HepG2 (cell line): ENCODE results near the gene FAM229B. TPM values are rescaled to one million over a fixed set of nuclear protein-coding genes. Genes with fewer than 3 reads are reported as not detected.
A peak's percentile ranks its signal among the peaks of the same experiment; 100 is the strongest.

Experiments used
- CERS6 ChIP-seq: sonication (generic); formaldehyde crosslinking; IDR thresholded peaks from 2 replicates; pipeline ENCODE4 v1.5.0; 2020; ENCODE audit warnings: missing genetic modification reagents
- CHD2 ChIP-seq: IDR thresholded peaks from 2 replicates; pipeline ENCODE4 v1.6.1; 2011; ENCODE audit warnings: low read depth, low read length, improper control_type of control experiment
- CREBL2 ChIP-seq: sonication (generic); formaldehyde crosslinking; IDR thresholded peaks from 2 replicates; pipeline ENCODE4 v1.8.1; 2023; ENCODE audit warnings: missing genetic modification reagents, mild to moderate bottlenecking, borderline replicate concordance
- EHMT2 ChIP-seq: fragments of 200-600 bp; sonication (generic); IDR thresholded peaks from 2 replicates; pipeline ENCODE4 v1.7.0; 2017; ENCODE audit warnings: antibody characterized with exemption, low read depth, low read length, borderline replicate concordance
- ESRRA ChIP-seq: sonication (generic); formaldehyde crosslinking; IDR thresholded peaks from 2 replicates; pipeline ENCODE4 v1.5.1; 2020; ENCODE audit warnings: mild to moderate bottlenecking, low read depth, missing genetic modification reagents
- HOXD1 ChIP-seq: sonication (generic); formaldehyde crosslinking; IDR thresholded peaks from 2 replicates; pipeline ENCODE4 v1.5.0; 2020; ENCODE audit warnings: missing genetic modification reagents
- KAT8 ChIP-seq: IDR thresholded peaks from 2 replicates; pipeline ENCODE4 v1.6.1; 2016; ENCODE audit warnings: missing genetic modification reagents, missing compliant biosample characterization
- MAX ChIP-seq: IDR thresholded peaks from 2 replicates; pipeline ENCODE4 v1.6.1; 2012; ENCODE audit warnings: inconsistent platforms
- SIN3A ChIP-seq: IDR thresholded peaks from 2 replicates; pipeline ENCODE4 v1.6.1; 2011; ENCODE audit warnings: low read depth, mild to moderate bottlenecking, control low read depth, low read length, borderline replicate concordance
- SIX1 ChIP-seq: sonication (generic); formaldehyde crosslinking; IDR thresholded peaks from 2 replicates; pipeline ENCODE4 v1.4.0; 2020; ENCODE audit warnings: missing genetic modification reagents, borderline replicate concordance
- TBL1XR1 ChIP-seq: fragments of 150-350 bp; IDR thresholded peaks from 2 replicates; pipeline ENCODE4 v1.6.1; 2014; ENCODE audit warnings: borderline replicate concordance, low read length; ENCODE audit not compliant: partially characterized antibody
- ZBTB7B ChIP-seq: sonication (generic); formaldehyde crosslinking; IDR thresholded peaks from 2 replicates; pipeline ENCODE4 v1.4.0; 2020; ENCODE audit warnings: missing genetic modification reagents
- ZNF281 ChIP-seq: sonication (generic); formaldehyde crosslinking; IDR thresholded peaks from 2 replicates; pipeline ENCODE4 v1.4.0; 2020; ENCODE audit warnings: missing genetic modification reagents, borderline replicate concordance
- ZNF335 ChIP-seq: sonication (generic); formaldehyde crosslinking; IDR thresholded peaks from 2 replicates; pipeline ENCODE4 v1.4.0; 2020; ENCODE audit warnings: missing genetic modification reagents
- ZNF576 ChIP-seq: sonication (generic); formaldehyde crosslinking; IDR thresholded peaks from 2 replicates; pipeline ENCODE4 v1.4.0; 2020; ENCODE audit warnings: mild to moderate bottlenecking, missing genetic modification reagents
- ZNF646 ChIP-seq: sonication (generic); formaldehyde crosslinking; IDR thresholded peaks from 2 replicates; pipeline ENCODE4 v1.9.0; 2021; ENCODE audit warnings: mild to moderate bottlenecking, missing genetic modification reagents
- ZNF670 ChIP-seq: sonication (generic); formaldehyde crosslinking; IDR thresholded peaks from 2 replicates; pipeline ENCODE4 v1.8.0; 2022; ENCODE audit warnings: mild to moderate bottlenecking, missing genetic modification reagents, borderline replicate concordance
- ZNF761 ChIP-seq: sonication (generic); formaldehyde crosslinking; conservative IDR thresholded peaks from 2 replicates; pipeline ENCODE4 v1.4.0; 2020; ENCODE audit warnings: mild to moderate bottlenecking, missing genetic modification reagents
- polyA plus RNA-seq, 8 experiments: library from polyadenylated mRNA; depleted of rRNA in 3 of 8; stranded (reverse) in 7 of 8; unstranded in 1 of 8; fragments of >200 nt; fragmentation: Illumina TruSeq in 4 of 8; extraction: Trizol in 4 of 8; gene quantifications; 2 replicates each; pipeline versions ENCODE4 v1.2.1 to v1.2.3, GENCODE V29; 2011 to 2016; ENCODE audit warnings: low read depth in 4 of 8, missing spikeins in 1 of 8, mixed read lengths in 1 of 8; ENCODE audit not compliant: insufficient read depth in 1 of 8
- total RNA-seq, 5 experiments: library from RNA; depleted of rRNA; stranded (reverse); fragments of >200 nt; fragmentation: Illumina TruSeq; extraction: Trizol; gene quantifications; 2 replicates each; pipeline ENCODE4 v1.2.3, GENCODE V29; 2016; ENCODE audit warnings: low read depth in 1 of 5

Gene FAM229B
- total and polyA plus RNA-seq, 2 of the 13 experiments (the other 11 are each of a cell fraction or from before 2014, with no cell fraction given): 11.3 to 19.5 TPM

GRCh38 chr6:112087136-112087911 lies at the start of gene FAM229B, which contains the start of gene TUBE1 (continued):
- TF ChIP-seq ZNF646 (CRISPR knock-in tag) (0 out of 2 replicates have a peak, but pooled peaks have one; percentile 5), EHMT2 (no peak), TBL1XR1 (no peak), ZNF335 (CRISPR knock-in tag) (peak; percentile 81; the same call in 1 of the 2 replicates), ZNF670 (no peak), SIX1 (CRISPR knock-in tag) (peak; percentile 34; the same call in 1 of the 2 replicates), CERS6 (CRISPR knock-in tag) (no peak), ESRRA (peak; percentile 13; the same call in 1 of the 2 replicates), HOXD1 (CRISPR knock-in tag) (no peak), KAT8 (peak; percentile 95), CHD2 (no peak), MAX (peak; percentile 70), SIN3A (peak; percentile 19; the same call in 1 of the 2 replicates), ZNF281 (no peak), CREBL2 (CRISPR knock-in tag) (no peak; the same call in 1 of the 2 replicates), ZBTB7B (CRISPR knock-in tag) (peak; percentile 97), ZNF576 (CRISPR knock-in tag) (0 out of 2 replicates have a peak, but pooled peaks have one; percentile 19), ZNF761 (CRISPR knock-in tag) (peak; percentile 54)
